Activated CD8-positive, alpha-beta T cell treated with anti-CD3 and anti-CD28 coated beads for 36 hours (primary cell): Measurements from ENCODE around the gene TMEM253. TPM values are rescaled to one million over a fixed set of nuclear protein-coding genes. Genes with fewer than 3 reads are reported as not detected.

Experiments used
- ATAC-seq: fragments of 200-7000 bp; cut with Tn5 transposase; one replicate; pipeline ENCODE4 v1.10.0; 2021; ENCODE audit warnings: mild to moderate bottlenecking, moderate library complexity
- CTCF ChIA-PET: fragments of 350-600 bp; sonication (Branson Sonifier 250); formaldehyde crosslinking; loops from one replicate; lab custom pipeline; 2021; ENCODE audit warnings: antibody characterized with exemption; lab: Charles Lee
- POLR2A ChIA-PET: fragments of 350-600 bp; sonication (Branson Sonifier 250); formaldehyde crosslinking; loops from one replicate; lab custom pipeline; 2021; ENCODE audit warnings: antibody characterized with exemption; lab: Charles Lee
- DNase-seq: peaks from one replicate; pipeline ENCODE4 v3.0.0-alpha.2; 2020
- H3K27ac Mint-ChIP-seq: one replicate; pipeline ENCODE4 v1.8.0; 2021; ENCODE audit warnings: mild to moderate bottlenecking, mixed read lengths
- H3K27me3 Mint-ChIP-seq: one replicate; pipeline ENCODE4 v1.8.0; 2021; ENCODE audit warnings: mixed read lengths
- H3K36me3 Mint-ChIP-seq: one replicate; pipeline ENCODE4 v1.8.0; 2021; ENCODE audit warnings: low read depth, mixed read lengths
- H3K4me1 Mint-ChIP-seq: one replicate; pipeline ENCODE4 v1.8.0; 2021; ENCODE audit warnings: low read depth, mixed read lengths
- H3K4me3 Mint-ChIP-seq: one replicate; pipeline ENCODE4 v1.8.0; 2021; ENCODE audit warnings: mild to moderate bottlenecking, moderate library complexity, mixed read lengths
- H3K9me3 Mint-ChIP-seq: one replicate; pipeline ENCODE4 v1.8.0; 2021; ENCODE audit warnings: mixed read lengths
- CTCF ChIP-seq: fragments of 200-600 bp; IDR thresholded peaks from one replicate; pipeline ENCODE4 v1.8.0; 2022; ENCODE audit warnings: antibody characterized with exemption, mild to moderate bottlenecking
- intact Hi-C: fragments of 100-400 bp; cut with micrococcal nuclease; formaldehyde crosslinking; loops from one replicate; pipeline ENCODE4 v1.10.0; 2022
- total RNA-seq, 2 experiments: library from RNA; stranded (reverse); gene quantifications; one replicate each; pipeline ENCODE4 v1.2.3, GENCODE V29; 2021

TMEM253 gene
- total RNA-seq, 2 experiments from 2014 or later = not detected

- POLR2A ChIA-PET = interaction anchor here (1.0 to 4.7 kb wide), 3 partner anchors 9 to 646 kb away, joined by 3 to 30 read pairs (median 7); partner anchors contain the start of gene APEX1
- TF ChIP-seq CTCF = no peak
- no peaks in the 10 kb centered on the region for H3K9me3 Mint-ChIP-seq
- DNase-seq (peak; percentile 26), ATAC-seq (no peak)
- H3K27ac Mint-ChIP-seq = peak overlapping the region; percentile 1
- intact Hi-C loops = no loop called here
- no peaks in the 10 kb centered on the region for H3K27me3 Mint-ChIP-seq
- CTCF ChIA-PET = interaction anchor here (0.8 to 13.2 kb wide), 9 partner anchors 7 to 131 kb away, joined by 3 to 267 read pairs (median 52); partner anchors contain the start of gene ARHGEF40
- no peaks in the 10 kb centered on the region for H3K36me3 Mint-ChIP-seq
- H3K4me3 Mint-ChIP-seq = peak overlapping the region; percentile 80
- peaks cover 42% of the 10 kb centered on the region for H3K4me1 Mint-ChIP-seq
These were observed 1.0 kb downstream of the TMEM253 start for GRCh38 chr14:21101802-21102413.

- H3K27me3 Mint-ChIP-seq = no peaks in the 10 kb centered on the region
- TF ChIP-seq CTCF = no peak
- ChIA-PET POLR2A (interaction anchor here (0.7 to 4.7 kb wide), 9 partner anchors 9 to 164 kb away, joined by 3 to 30 read pairs (median 5); partner anchors contain the start of gene ARHGEF40), CTCF (interaction anchor here (0.9 to 13.2 kb wide), 14 partner anchors 8 to 641 kb away, joined by 3 to 267 read pairs (median 10); partner anchors contain the start of genes ARHGEF40 and PIP4P1)
- ATAC-seq (no peak), DNase-seq (no peak)
- H3K27ac Mint-ChIP-seq = peak overlapping the region; percentile 90
- H3K9me3 Mint-ChIP-seq = no peaks in the 10 kb centered on the region
- H3K36me3 Mint-ChIP-seq = no peaks in the 10 kb centered on the region
- H3K4me1 Mint-ChIP-seq = peaks cover 39% of the 10 kb centered on the region
- intact Hi-C loops = no loop called here
- peak overlapping the region; percentile 80 for H3K4me3 Mint-ChIP-seq
These were observed 1.9 kb downstream of the TMEM253 start for GRCh38 chr14:21102521-21103410.

- Mint-ChIP-seq H3K4me3 (peak overlapping the region; percentile 80), H3K4me1 (peaks cover 39% of the 10 kb centered on the region), H3K27ac (peak overlapping the region; percentile 90), H3K27me3 (no peaks in the 10 kb centered on the region), H3K36me3 (no peaks in the 10 kb centered on the region), H3K9me3 (no peaks in the 10 kb centered on the region)
- TF ChIP-seq CTCF = no peak
- POLR2A ChIA-PET = interaction anchor here (0.7 to 4.7 kb wide), 8 partner anchors 10 to 163 kb away, joined by 3 to 30 read pairs (median 4); partner anchors contain the start of gene ARHGEF40
- no peak for ATAC-seq
- no peak for DNase-seq
- CTCF ChIA-PET = interaction anchor here (0.9 to 13.2 kb wide), 15 partner anchors 9 to 642 kb away, joined by 3 to 267 read pairs (median 10); partner anchors contain the start of genes ARHGEF40 and PIP4P1
- intact Hi-C loops = no loop called here
These were observed 2.5 kb downstream of the TMEM253 start for GRCh38 chr14:21103411-21103709.

- ChIA-PET CTCF (interaction anchor here (0.8 to 13.2 kb wide), 34 partner anchors 9 to 642 kb away, joined by 3 to 267 read pairs (median 6); partner anchors contain the start of genes ARHGEF40, PIP4P1, RNASE6 and RNASE7), POLR2A (interaction anchor here (0.9 to 4.7 kb wide), 10 partner anchors 10 to 98 kb away, joined by 3 to 30 read pairs (median 4); partner anchors contain the start of gene ARHGEF40)
- peaks cover 36% of the 10 kb centered on the region for H3K4me1 Mint-ChIP-seq
- peak; percentile 98 for DNase-seq
- intact Hi-C loops = no loop called here
- peak overlapping the region; percentile 80 for H3K4me3 Mint-ChIP-seq
- no peaks in the 10 kb centered on the region for H3K36me3 Mint-ChIP-seq
- TF ChIP-seq CTCF = peak; percentile 64
- ATAC-seq = peak; percentile 88
- H3K27me3 Mint-ChIP-seq = no peaks in the 10 kb centered on the region
- peak overlapping the region; percentile 90 for H3K27ac Mint-ChIP-seq
- H3K9me3 Mint-ChIP-seq = no peaks in the 10 kb centered on the region
These were observed 3.0 kb downstream of the TMEM253 start for GRCh38 chr14:21103710-21104447.
